NCI-H1105 (cell line): ENCODE data around the gene PTPN5.
A peak's percentile ranks its signal among the peaks of the same experiment; 100 is the strongest.

Experiments
- DNase-seq: peaks from one replicate; lab custom pipeline; 2025; lab: John Stamatoyannopoulos, UW

The PTPN5 gene

DNA sequence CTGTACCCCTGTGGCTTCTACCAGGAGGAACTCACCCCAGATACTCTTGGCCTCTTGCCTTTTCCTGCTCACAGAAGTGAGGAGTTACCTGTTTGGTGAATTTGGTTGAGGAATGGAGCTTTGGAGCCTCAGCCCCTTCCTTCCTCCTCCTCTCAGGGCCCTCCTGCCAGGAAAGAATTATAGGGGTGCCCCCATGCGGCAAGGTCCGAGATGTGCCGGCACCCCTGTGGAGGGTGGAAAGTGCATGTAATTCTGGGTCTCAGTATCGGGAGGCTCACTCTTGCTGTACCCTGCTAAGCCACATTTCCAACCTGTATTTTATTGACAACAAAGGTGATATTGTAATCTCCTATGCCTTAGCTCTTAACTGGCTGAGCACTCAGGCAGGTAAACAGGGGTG is 51.9 kb downstream of the PTPN5 start:
- no peak for DNase-seq

DNA sequence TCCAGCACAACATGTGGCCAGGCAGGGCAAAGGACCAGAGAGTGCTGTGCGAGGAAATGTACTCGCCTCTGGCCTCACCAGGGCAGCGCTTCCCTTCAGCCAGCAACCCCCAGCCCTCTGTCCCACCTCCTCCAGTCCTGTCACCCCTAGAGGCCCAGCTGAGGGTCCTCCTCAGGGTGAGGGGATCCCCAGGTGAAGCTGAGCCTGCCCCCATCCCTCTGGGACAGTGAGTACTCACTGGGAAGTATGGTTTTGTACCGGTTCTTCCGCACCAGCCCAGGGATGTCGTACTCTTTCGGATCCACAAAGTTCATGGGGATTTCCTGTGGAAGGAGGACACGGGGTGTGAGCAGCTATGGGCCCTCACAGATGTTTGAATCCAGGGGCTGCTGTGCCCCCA is 54.0 kb downstream of the PTPN5 start:
- DNase-seq, result no peak

DNA sequence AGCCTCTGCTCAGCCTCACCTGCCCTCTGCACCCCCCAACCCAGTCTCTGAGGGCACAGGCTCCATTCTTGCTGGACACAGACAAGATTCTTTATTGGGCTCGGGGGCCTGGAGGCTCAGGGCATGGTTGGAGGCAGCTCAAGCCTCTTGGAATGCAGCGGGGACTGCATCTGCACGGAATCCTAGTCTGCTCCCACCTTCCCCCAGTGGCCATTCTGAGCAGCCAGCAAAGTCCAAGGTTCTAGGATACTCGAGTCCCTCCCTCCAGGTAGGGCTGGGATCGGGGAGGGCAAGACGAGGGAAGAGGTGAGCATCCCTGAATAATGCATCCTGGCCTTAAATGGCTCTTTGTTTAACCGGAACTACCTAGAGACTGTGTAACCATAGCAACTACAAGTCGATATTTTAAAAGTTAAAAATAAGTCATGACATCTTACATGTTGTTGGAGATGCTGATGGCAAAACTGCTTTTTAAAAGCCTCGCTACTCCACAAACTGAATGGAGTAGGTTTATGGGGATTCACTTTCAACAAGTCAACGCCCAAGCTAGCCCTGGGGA is 54.9 kb downstream of the PTPN5 start:
- DNase-seq, result no peak

DNA sequence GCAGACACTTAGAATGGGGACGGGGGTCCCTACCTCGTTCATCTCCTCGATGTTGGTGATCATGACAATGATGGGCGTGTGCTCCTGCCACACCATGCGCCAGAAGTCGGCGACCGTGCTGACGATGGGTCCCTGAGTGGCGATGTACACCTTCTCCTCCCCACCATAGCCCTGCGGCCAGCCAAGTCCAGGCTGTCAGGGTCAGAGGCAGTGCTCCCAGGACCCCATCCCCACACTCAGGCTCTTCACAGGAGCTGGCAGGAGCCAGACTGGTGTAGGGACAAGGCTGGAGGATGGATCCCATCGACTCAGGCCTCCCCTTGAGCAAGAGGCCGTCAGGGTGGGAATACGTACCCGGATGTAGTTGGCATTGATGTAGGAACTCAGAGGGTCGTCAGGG is 58.4 kb downstream of the PTPN5 start:
- no peak for DNase-seq

DNA sequence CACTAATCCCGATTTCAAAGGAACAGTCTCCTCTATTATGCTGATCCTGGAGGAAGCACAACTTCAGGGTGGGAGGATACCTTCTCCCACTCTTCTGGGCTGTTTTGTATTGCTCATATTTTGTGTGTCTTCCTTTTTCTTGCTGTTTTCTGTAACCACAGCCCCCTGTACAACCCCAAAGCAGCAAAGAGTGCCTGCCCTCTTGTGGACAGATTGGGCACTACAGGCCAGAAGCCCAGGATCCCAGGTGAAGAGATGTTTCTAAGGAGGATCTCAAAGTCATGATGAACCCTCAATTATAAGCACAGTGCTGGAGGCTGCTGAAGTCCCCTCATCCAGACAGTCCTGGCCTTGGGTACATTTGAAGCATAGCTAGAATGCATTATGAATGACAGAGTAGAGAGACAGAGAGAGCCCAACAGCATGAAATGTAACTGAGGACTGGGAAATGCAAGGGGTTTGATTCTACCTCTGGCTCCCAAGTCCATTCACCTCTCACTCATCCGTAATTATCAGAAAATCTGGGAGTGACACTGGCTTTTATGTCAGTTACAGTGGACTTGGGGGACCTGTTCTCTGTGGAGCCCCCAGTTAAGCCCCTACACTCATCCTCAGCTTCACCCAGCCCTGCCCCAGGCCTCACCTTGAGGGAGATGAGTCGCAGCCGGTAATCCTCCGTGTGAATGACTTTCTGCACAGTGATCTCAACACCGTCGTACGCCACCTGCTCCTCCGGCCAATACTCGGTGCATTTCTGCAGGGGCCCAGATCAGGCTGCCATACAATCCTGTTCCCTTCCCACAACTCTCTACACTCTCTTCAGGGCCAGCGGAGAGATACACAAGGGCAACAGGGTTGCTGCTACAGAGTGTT is 59.4 kb downstream of the PTPN5 start:
- peak; percentile 29 for DNase-seq

DNA sequence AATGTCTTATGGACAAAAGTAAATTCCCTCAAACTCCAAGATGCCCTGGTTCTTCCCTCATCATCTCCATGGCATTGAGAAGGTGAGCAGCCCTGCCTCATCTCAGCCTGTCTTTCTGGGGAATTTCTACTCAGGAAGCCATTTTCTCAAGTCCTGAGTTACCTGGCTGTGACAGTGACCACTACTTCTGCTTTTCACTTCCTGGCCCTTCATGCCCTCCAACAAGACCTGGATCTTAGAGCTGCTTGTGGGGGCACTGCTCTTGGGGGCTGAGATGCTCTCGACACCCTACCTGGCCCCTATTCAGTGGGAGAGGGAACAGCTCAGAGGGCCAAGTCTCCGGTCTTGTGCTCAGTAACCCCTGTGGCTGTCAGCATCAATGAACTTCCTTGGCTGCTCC is 60.2 kb downstream of the PTPN5 start:
- DNase-seq, result no peak

DNA sequence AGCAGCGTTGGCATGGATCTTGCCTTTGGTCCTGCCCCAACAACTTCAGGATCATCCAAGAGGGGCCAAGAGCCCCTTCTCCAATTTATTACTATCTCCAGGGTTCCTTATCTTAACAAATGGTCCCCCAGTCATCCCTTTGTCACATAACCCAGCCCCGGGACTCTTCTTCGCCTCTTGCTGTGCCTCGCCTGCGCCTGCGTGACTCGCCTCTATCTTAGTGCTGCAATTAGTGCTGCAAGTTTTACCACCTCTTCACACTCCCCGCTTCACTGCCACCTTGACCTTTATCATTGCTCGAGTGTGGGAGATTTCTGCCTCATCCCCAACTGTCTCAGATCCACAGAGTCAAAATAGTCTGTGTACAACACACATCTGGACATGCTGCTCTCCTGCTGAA is 61.6 kb downstream of the PTPN5 start:
- no peak for DNase-seq

DNA sequence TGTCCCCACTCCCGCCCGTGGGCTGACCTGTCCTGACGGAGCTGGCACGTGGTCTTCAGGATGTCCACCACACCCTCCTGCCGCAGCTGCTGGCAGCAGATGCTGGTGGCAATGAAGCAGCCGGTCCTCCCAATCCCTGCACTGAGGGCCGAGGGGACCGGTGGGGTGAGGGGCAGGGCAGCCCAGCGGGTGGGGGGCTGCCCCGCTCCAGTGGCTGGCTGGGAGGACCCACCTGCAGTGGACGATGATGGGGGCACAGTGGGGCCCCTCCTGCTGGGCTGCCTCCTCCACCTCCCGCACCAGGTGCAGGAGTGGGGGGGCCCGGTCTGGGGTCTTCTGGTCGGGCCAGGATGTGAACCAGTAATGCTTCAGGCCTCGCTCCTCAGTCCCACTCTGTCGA is 62.2 kb downstream of the PTPN5 start:
- no peak for DNase-seq

DNA sequence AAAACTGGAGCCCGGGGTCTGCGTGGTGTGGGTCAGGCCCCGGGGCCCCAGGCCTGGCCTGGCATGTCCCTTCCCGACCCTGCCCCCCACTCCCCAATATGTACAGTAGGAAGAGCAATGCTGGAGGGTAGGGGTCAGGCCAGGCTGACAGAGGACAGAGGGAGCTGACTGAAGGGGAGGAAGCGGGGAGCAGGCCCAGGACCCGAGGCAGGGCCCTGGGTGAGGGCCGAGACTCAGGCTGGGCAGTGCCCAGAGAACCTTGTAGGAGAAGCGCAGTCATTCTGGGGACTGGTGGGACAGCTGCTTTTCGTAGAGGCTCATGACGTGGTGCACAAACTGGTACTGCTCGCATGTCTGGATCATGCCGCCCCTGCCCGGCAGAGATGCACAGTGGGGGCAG is 62.9 kb downstream of the PTPN5 start:
- no peak for DNase-seq

DNA sequence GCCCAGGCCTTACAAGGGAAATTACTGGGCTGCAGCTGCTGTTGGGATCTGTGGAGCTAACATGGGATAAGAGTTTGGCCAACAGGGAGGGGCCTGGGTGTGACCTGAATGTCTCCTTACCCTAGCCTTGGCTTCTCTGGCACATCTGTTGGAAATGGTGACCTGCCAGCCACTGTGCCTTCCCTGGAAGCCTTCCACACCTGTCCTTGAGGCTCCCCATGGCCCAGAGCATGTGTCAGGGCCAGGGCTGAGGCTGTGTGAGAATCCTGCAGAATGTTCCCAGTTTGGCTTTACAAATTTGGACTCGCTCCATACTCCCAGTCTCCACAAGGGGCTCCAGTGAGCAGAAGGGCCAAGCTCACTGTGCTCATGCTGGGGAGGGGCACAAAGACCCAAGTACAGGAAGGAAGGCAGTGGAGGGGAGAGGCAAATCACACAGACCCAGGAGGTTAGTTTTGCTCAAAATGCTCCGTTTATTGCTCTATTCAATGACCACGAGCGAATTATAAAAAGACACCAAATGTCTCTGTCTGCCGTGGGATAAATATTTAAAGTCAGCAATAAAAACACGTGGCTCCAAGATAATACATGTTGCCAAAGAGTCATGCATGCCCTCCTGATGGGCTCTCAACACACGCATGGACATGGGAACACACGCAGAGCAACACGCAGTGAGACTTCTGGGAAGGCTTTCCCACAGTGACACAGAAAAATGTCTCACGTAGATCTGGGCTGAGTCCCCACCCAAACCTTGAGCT is 63.9 kb downstream of the PTPN5 start:
- no peak for DNase-seq

DNA sequence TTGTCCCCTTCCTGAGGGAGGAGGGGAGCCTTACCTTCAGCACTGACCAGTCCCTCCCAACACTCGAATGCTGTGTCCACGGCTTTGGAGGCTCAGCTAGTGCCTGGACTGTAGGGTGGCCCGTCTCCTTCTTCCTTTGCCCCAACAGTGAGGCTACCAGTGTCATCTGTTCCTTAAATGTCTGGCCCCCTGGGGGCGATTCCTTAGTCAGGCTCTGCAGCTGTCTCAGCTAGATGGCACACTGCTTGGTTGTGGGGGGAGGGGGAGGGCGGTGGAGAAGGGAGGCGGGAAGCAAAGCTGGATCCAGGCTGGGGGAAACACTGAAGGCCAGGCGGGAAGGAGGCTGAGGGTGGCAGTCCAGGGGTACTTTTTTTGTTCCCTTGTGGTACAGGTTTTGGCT is 65.6 kb downstream of the PTPN5 start, which contains the start of gene IGSF22:
Gene IGSF22, minus strand, starts transcription at position 149 of the 400 bp plus-strand sequence. CDS start 1,952 bp downstream, outside the sequence.
- no peak for DNase-seq

DNA sequence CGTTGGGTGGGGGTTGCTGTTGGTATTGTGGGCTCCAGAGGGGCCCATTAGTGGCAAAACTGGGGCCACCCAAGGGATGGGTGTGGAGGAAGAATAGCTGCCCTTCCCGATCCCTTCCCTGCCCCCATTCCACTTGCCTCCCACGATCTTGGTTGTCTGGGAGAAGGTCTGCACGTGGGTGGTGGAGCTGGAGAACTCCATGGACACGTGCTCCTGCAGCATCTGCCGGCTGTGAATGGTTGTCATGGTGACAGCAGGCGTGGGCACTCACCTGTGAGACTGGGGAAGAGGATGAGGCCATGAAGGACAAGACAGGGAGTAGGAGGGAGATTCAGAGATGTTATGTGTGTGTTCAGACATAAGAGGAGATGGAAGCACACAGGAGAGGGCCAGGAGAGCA is 67.6 kb downstream of the PTPN5 start:
- DNase-seq, result peak; percentile 29

DNA sequence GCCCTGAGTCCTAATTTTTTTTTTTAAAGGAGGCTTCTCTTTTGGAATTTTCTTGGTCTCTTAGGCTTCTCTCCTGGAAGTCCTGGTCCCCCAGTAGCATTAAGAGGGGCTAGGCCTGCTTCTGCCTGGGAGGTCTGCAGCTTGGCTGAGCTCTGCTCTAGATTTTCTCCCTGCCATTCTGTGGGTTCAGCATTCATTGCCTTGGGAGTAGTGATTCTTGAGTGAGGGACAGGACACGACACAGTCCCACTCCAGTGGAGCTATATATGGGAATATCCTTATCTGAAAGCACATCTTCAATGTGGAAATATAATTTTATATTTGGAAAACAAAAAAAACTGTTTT is 69.3 kb downstream of the PTPN5 start:
- DNase-seq, result no peak

DNA sequence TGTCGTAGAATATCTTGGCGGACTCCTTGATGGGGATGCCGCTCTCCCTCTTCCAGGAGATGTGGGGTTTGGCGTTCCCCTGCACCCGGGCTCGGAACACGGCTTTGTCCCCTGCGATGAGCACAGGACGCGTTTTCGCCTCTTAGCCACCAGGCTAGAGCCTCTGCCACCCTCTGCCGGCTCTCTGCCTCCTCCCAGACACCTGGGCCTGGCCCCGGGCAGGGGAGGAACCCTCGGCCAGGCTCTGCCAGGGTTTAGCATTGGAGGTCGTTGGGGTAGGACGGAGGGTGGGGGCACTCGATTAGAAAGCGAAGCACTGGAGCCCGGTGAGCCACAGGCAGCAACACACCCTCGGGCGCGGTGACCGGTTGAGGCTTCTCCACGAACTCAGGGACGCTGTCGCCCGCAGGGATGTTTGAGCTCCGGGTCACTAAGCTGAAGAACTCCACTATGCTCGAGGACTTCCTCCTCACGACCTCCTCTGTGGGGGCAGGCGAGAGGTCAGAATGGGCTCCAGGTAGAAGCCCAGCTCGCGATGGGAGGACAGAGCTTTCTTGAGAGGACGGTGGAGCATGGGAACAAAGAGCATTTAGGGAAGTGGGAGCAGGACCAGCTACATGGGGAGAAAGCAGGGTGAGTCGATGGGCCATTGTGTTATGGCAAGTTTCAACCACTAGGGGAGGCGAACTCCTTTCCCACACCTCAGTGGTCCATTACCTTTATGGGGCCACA is 69.9 kb downstream of the PTPN5 start:
- DNase-seq, result peak; percentile 43

DNA sequence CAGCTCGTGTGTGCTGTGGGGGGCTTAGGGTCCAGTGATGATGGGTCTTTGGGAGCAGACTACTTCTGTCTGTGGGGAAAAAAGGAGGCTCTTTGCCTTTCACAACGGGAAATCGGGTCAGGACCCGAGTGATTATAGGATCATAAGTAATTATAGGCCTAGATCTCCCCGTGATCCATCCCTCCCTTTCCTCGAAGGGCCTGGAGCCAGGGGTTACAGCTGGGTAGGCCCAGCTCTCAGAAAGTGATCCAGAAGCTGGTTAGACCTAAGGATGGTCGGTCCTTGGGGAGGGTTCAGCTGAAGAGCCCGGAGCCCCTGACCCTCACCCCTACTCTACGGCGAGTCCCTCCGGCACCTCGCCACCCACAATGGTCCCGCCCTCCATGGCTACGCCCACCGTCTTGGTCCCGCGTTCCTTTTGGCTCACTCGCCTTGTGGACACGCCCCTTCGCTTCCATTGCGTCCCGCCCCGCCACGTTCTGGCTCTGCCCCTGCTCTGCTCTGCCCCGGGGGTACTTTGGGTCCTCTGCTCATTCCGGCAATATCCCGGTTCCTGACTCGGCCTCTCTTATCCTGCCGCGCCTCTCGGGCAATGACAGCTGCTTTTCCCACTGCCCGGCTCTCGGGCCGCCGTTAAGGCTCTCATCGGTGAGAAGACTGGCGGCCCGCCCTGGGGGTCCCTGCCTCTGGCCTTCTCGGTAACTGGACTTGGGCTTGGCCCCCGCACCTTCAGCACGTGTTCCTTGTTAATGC is 70.6 kb downstream of the PTPN5 start:
- DNase-seq, result peak; percentile 91

DNA sequence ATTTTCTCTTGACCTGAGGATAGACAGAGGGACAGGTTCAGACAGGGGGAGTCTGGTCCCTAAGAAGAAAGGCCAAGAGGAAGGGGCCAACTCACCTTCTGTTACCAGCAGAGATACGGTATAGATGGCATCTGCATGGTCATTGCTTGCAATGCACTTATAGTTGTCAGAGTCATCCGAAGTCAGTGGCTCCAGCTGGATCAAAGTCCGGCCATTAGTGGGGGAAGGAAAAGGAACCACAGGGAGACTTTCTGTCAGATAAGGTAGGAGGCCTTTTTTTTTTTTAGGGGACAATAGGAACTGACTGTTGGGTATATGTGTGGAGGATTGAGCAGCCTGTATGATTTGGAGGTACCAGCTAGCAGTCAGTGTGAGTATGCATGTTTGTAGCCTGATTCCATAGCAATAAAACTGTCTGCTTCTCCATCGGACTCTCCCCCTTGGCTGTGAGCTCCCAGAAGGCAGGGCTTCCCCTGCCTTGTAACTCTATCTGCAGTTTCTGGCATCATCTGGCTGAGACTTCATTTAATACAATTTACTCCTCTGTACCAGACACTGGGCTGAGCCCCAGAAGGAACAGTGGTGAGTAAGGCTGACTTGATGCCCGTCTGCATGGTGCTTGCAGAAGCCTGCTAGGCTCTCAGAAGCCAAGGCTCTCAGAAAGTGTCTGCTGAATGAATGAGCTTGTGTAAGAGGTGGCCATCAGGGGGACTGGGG is 71.3 kb downstream of the PTPN5 start:
- no peak for DNase-seq

DNA sequence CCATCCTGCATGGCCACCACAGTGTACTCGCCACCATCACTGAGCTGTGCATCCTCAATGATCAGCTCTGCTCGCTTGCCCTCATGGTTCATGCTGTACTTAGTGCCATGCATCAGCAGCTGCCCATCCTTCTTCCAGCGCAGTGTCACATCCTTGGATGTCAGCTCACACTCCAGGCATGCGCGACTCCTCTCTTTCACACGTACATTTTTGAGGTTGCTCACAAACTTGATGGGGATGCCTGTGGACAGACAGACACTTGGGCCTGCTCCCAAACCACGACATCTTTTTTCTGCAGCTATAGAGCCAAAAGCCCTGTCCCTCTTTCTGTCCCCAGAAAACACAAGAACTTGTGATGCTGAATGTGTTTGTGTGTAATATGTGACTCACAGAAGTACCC is 76.1 kb downstream of the PTPN5 start:
- DNase-seq, result no peak

DNA sequence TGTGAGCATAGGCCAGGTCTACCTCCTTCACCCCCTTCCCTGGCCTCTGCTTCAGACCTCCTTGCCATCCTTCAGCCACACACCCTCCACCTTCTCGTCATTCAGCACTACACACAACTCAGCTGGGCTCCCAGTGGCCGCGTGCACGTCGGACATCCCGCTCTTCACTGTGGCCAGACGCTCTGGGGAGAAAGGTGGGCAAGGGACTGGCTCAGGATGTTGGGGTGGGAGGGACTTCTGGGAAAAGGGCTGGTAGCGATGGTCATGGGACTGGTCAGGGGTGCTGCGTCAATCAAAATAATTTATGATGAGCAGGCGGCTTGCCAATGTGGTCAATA is 77.2 kb downstream of the PTPN5 start:
- no peak for DNase-seq

DNA sequence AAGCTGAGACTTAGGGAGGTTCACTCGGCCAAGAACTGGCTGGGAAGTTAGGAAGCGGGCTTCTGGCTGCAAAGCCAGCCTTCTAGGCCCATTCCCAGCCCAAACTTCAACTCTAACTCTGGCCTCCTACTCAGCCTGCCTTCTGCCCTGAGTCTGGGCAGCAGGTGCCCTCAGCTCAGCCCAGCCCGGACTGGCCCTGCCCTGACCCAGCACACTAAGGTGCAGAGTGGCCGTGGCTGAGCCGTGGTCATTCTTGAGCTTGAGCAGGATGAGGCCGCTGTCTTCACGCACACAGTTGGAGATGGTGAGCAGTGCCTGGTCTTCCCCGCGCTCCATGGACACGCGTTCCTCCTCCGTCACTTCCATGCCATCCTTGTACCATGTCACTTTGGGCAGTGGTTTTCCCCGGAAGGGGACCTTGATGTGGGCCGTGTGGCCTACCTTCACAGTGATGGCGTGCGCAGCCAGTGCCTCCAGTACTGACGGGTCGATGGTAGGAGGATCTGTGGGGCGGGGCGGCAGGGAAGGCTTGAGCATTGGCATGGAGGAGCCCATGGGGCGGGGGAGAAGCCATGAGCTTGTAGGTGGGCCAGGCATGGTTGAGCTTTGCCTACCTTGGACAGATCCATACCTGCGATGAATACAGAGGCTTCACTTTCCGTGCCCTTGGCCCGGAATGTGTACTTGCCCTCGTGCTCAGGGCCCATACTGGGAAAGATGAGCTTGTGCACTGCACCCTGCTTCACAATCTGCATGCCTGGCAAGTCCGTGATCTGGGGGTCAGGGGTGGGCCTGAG is 77.8 kb downstream of the PTPN5 start:
- no peak for DNase-seq

DNA sequence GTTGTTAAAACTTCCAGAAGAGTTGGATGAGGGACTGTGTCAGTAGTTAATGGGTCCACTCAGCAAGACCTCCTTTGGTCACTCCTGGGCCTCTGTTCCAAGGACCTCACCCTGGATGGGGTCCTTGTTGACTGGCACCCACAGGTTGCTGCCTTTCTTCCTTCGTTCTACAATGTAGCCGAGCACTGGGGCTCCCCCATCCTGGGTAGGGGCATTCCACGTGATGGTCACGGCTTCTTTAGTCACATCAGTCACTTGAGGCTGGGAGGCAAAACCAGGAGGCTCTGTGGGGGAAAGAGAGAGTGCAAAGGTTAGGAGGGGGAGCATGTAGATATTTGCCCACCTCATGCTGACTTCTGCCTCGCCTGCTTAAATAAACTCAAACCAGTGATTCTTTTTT is 81.1 kb downstream of the PTPN5 start:
- DNase-seq, result no peak
